Stimulated activated CD4-positive, alpha-beta T cell treated with anti-CD3 and anti-CD28 coated beads, TNF-alpha, amount 100 ng/mL, for 24 hours (primary cell): ENCODE results near the gene ZER1.

Source experiments
- DNase-seq, 3 experiments: peaks; one replicate each; pipeline ENCODE4 v3.0.0-alpha.2; 2020; ENCODE audit warnings: low read depth in 3 of 3

ZER1 gene

DNA sequence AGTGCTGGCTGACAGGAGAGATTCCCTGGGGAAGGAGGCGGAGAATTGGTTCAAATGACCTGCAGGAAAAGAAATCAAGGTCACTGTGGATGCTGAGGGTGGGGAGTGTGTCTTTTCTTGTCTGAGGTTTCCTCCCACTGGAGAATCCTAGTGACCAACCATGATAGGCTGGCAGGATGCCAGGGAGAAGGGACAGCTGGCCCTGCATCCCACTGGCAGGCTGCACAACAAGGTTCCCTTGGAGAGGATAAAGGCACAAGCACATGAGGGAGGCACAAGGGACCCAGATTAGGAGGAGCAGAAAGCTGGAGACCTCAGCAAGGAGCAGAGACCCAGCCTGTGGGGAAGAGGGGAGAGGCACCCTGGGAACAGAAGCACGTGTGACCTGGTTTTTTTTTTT, 36.4 kb downstream of the ZER1 start:
- DNase-seq, result no peak

GRCh38 chr9:128733256-128733655, 38.5 kb downstream of the ZER1 start:
- peak in 1 of 3 experiments; percentile 13 for DNase-seq

DNA sequence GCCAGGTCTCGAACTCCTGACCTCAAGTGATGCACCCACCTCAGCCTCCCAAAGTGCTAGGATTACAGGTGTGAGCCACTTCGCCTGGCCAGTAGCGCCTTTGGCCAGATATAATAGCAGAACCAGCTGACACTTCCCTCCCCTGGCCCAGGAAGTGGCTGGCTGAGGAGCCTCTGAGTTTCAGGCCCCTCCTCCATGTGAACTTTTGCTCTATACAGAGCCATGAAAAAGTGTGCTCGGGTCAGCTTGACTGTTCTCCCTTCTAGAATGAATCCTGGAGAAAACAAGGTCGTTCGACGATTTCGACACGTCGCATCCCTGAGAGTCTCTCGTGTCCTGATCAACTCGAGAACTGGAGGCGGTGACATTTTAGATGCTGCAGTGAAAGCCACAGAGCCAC, 39.2 kb downstream of the ZER1 start:
- no peak for DNase-seq

DNA sequence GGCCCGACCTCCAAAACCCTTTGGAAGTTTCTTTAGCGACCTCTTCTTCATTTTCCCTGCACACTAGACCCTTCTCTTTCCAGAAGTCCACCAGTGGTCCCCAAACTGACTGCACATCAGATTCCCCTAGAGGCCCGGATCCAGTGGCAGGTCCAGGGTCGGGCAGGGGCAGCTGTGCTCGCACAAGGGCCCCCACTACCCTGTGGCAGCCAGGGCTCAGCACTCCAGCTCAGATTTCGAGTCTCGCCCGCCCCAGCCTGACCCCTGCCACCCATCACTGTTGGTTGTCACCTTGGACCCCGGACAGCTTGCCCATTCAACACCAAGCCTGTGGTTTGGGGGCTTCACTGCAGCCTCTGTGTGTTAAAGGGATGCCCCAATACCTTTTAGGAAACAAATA, 40.0 kb downstream of the ZER1 start:
- no peak for DNase-seq

DNA sequence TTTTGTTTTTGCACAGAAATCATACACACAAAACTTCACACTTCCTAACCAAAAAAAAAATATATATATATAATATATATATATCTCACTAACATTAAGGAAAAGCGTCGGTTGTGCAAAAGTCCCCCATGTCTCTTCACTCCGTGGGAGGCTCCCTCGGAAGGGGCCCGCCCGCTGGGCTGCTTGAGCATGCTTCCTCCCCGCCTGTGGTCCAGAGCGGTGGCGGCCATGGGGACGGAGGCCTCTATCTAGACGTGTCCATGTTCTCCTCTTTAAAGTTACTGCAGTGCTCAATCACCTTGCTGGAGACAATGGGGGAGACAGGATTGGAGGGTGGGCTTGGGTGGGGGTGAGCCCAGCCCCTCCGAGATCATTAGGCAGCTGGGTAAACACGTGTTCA, 40.6 kb downstream of the ZER1 start:
- DNase-seq, result no peak

GRCh38 chr9:128729766-128730517, 41.8 kb downstream of the ZER1 start:
- DNase-seq, result no peak

- no peak for DNase-seq
Measured at GRCh38 chr9:128729302-128729701, 42.4 kb downstream of the ZER1 start.

DNA sequence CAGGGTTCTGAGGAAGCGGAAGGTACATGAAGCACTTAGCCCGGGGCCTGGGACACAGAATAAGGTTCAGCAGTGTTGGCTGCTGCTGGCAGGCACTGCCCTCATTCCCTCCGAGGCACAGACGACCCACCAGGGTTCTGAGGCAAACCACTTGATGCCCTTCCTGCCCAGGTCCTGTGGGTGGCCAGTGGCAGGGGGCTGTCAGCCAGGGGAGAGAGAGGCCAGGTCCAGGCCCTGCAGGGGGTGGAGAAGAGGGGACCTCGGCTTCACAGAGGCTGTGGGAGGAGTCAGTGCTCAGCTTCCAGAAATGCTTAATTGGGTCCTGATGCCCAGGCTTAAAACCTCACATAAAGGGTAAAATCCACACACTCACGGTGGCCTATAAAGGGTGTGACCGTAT, 43.4 kb downstream of the ZER1 start:
- DNase-seq, result no peak

DNA sequence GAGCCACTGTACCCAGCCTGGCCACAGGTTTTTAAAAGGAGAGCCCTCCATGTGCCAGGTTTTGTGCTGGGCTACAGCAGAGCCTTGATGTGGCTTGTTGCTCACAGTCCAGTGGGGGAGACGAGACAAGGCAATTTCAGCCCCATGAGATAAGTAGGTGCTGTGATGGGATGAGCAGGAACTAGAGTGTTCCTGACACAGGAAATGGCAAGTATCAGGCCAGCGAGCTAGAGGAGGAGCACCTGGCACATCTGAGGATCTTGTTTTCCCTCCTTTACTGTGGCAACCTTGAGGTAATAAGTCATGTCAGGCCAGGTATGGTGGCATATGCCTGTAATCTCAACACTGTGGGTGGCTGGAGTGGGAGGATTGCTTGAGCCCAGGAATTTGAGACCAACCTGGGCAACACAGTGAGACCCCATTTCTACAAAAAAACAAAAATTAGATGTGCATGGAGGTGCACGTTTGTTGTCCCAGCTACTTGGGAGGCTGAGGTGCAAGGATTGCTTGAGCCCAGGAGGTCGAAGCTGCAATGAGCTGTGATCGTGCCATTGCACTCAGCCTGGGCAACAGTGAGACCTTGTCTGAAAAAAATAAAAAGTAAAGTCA, 44.0 kb downstream of the ZER1 start:
- DNase-seq, result no peak

GRCh38 chr9:128724744-128725211, 46.9 kb downstream of the ZER1 start:
- DNase-seq, result peak in 1 of 3 experiments; percentile 58

GRCh38 chr9:128723866-128724743, 47.6 kb downstream of the ZER1 start, which contains the start of gene ZDHHC12:
Gene ZDHHC12 (minus strand): TSS chr9:128724127. CDS start chr9:128724093, 34 bp downstream.
- DNase-seq, result peak; percentile 95 to 99 (median 98)

DNA sequence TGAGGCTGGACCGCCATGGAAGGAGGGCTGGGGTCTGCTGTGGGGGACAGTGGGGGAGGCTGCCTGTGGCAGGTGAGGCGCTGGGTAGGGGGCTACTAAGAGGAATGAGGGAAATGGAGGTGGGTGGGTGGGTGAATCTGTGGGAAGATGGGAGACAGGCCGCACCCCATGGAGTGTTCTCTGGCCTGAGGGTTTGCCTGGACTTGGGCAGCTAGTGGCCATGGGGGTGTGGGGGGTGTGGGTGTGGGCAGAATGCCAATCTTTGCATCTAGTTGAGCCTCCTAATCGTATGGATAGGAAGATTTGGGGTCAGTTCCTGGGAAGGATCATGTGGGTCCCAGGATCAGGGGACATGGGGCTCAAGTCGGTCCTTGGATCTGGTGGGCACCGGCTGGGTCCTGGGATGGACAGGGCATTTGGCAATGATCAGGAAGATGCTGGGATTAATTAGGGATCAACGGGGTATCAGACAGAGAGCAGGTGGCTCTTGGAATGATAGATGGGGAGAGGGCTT, 48.3 kb downstream of the ZER1 start:
- DNase-seq, result no peak

DNA sequence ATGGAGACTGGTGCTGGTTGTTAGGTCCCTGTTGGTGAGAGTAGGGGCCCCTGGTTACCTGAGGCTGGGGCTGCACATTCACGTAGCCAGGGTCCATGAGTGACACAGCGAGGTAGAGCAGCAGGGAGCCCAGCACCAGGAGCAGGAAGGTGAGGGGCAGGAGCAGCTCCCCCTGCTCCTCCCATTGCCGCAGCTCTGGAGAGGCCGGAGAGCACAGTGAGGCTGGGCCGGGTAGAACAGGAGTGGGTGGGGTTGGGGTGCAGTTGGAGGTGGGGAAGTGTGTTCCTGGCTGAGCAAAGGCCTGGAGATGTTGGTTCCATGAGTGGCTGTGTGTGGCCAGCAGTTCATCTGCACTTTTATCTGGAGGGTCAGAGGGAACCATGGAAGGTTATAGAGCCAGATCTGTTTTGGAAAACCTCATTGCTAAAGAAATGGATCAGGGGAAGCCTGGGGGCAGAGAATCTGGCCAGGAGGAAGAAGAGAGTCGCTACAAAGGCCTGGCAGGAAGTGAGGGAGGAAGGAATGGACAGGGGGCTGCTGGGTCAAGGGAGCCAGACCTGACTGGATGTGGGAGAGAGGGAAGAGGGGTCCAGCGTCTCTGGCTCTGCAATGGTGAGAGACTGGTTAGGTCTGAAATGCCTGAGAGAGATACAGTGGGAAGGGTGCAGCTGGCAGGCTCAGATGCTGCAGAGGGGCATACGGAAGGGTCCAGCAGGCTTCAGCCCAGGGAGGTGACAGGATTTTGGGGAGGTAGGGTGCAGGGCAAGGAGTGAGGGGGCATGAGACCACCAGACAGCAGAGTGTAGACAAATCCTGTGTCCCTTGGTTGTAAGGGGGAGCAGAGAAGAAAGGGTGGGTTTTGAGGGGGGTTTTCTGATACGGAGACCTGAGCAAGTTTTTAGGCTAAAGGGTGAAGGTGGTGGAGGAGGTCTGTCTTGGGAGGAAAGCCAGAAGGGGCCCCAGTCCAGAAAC, 49.1 kb downstream of the ZER1 start:
- no peak for DNase-seq

GRCh38 chr9:128721487-128722010, 50.2 kb downstream of the ZER1 start:
- DNase-seq, result no peak

GRCh38 chr9:128720841-128721486, 50.8 kb downstream of the ZER1 start:
- DNase-seq, result no peak

DNA sequence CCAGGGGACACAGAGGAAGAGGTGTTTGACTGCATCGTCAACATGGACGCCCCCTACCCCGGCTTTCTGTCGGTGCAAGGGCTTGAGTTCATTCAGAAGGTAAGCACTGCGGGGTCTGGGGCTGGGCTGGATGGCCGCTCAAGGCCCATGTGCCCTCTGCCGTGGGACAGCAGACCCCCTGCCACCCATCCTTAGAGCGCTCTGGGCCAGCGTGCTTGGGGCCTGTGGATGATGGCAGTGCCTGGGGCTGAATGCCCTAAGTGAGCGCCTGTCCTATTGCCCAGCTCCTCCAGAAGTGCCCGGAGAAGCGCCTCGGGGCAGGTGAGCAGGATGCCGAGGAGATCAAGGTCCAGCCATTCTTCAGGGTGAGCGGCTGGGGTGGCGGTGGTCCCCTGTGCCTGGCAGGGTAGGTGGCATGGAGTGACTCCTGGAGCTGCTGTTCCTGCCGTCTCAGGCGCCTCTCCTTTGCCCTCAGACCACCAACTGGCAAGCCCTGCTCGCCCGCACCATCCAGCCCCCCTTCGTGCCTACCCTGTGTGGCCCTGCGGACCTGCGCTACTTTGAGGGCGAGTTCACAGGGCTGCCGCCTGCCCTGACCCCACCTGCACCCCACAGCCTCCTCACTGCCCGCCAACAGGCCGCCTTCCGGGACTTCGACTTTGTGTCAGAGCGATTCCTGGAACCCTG, 51.7 kb downstream of the ZER1 start:
- DNase-seq, result no peak

DNA sequence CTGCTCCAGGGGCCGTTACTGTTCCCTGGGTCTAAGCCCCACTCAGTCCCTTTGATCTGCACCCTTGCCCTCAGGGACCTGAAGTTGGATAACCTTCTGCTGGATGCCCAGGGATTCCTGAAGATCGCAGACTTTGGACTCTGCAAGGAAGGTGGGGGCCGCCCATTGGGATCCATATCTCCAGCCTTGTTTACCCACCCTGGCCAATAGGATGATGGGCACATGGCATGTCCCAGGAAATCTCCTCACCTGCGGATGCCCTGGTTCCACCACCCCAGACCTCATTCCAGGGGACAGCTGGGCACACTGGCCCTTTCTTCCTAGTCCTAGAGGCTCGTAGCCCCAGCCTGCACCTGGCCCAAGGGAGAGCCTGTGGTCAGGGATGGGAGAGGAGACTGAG, 53.3 kb downstream of the ZER1 start:
- no peak for DNase-seq

DNA sequence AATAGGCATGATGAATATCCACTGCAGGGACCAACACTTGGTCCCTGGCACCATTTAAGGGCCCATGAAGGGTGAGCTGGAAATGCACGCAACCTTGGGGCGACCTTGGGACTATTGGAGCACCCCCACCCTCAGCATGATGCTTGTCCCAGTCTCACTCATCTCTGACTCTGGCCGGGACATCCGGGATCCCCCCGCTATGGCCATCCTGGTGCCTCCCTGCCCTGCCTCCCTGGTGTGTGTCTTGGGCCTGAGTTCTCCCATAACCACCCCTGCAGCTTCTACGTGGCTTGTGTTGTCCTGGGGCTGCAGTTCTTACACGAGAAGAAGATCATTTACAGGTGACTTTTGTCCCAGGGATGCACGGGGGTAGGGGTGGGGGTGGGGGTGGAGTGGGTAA, 53.7 kb downstream of the ZER1 start:
- no peak for DNase-seq

DNA sequence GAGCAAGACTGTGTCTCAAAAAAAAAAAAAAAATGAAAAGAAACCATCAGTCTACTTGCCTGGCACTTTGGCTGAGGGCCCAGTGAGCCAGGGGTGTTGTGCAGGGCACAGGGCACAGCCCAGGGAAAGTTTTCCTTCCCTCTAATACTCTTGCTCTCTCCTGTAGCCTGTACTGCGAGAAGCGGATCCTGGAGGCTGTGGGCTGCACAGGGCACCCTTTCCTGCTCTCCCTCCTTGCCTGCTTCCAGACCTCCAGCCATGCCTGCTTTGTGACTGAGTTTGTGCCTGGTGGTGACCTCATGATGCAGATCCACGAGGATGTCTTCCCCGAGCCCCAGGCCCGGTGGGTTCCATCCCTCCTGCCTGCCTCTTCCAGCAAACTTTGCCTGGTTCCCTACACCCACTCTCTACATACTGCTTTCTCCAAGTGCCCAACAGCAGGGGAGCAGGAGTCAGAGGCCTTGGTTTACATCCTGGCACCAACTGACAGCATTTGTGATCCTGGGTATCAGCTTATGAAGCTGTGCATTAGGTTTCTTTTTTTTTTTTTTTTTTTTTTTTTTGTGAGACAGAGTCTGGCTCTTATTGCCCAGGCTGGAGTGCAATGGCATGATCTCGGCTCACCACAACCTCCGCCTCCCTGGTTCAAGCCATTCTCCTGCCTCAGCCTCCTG, 55.0 kb downstream of the ZER1 start:
- no peak for DNase-seq
